ENCODE measurements around the gene PCDH1. TPM values are rescaled to one million over a fixed set of nuclear protein-coding genes. Genes with fewer than 3 reads are reported as not detected.

Gene PCDH1
- total and polyA plus RNA-seq, 2 of the 8 experiments (the other 6 are each of a cell fraction or from before 2014, with no cell fraction given), result 101 to 102 TPM

- TF ChIP-seq CHD7 (IDR thresholded peaks at IDR 0.05; ENCODE audit: insufficient replicate concordance, low read length) (no peak), YY1 (IDR thresholded peaks at IDR 0.05; ENCODE audit: low read depth, low read length) (no peak), GABPA (IDR thresholded peaks at IDR 0.05; ENCODE audit: borderline replicate concordance, insufficient read depth, low read length) (no peak), EP300 (IDR thresholded peaks at IDR 0.05; ENCODE audit: borderline replicate concordance in 1 of 2, low read depth in 2 of 2, low read length in 2 of 2) (no peak), TBP (IDR thresholded peaks at IDR 0.05; ENCODE audit: low read depth, low read length) (no peak)
These were observed 28.3 kb upstream of the PCDH1 start (continued) for GRCh38 chr5:141906517-141906916.

Data from H1 (cell line).